ENCODE measurements around the gene TMEM108. TPM values are rescaled to one million over a fixed set of nuclear protein-coding genes. Genes with fewer than 3 reads are reported as not detected.
A peak's percentile ranks its signal among the peaks of the same experiment; 100 is the strongest.

Gene TMEM108
- total and polyA plus RNA-seq, 8 donors = 0.37 to 2.1 (median 0.84) TPM; not detected in 2

GRCh38 chr3:133065193-133065961 is 27.2 kb downstream of the TMEM108 start:
- no peak overlapping the region for H3K4me3 ChIP-seq
- no peak overlapping the region for H3K27ac ChIP-seq
- TF ChIP-seq, protein P1, sequence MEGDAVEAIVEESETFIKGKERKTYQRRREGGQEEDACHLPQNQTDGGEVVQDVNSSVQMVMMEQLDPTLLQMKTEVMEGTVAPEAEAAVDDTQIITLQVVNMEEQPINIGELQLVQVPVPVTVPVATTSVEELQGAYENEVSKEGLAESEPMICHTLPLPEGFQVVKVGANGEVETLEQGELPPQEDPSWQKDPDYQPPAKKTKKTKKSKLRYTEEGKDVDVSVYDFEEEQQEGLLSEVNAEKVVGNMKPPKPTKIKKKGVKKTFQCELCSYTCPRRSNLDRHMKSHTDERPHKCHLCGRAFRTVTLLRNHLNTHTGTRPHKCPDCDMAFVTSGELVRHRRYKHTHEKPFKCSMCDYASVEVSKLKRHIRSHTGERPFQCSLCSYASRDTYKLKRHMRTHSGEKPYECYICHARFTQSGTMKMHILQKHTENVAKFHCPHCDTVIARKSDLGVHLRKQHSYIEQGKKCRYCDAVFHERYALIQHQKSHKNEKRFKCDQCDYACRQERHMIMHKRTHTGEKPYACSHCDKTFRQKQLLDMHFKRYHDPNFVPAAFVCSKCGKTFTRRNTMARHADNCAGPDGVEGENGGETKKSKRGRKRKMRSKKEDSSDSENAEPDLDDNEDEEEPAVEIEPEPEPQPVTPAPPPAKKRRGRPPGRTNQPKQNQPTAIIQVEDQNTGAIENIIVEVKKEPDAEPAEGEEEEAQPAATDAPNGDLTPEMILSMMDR (IDR thresholded peaks at IDR 0.05) = no peak
- TF ChIP-seq POLR2AphosphoS5 (IDR thresholded peaks at IDR 0.05) (no peak), EP300 (IDR thresholded peaks at IDR 0.05) (no peak), POLR2A (IDR thresholded peaks at IDR 0.05) (no peak)
- WGBS, 5 donors = 93 to 95% (median 94%) methylated on average over 7 of the region's 7 CpGs
- no peak for DNase-seq
- H3K36me3 ChIP-seq = no peaks in the 10 kb centered on the region
- H3K27me3 ChIP-seq = no peaks in the 10 kb centered on the region
- H3K9me3 ChIP-seq = no peaks in the 10 kb centered on the region
- intact Hi-C loops (cut with DNase I; ENCODE audit: low total_unique reads) = no loop called here
- no peaks in the 10 kb centered on the region for H3K4me1 ChIP-seq

DNA sequence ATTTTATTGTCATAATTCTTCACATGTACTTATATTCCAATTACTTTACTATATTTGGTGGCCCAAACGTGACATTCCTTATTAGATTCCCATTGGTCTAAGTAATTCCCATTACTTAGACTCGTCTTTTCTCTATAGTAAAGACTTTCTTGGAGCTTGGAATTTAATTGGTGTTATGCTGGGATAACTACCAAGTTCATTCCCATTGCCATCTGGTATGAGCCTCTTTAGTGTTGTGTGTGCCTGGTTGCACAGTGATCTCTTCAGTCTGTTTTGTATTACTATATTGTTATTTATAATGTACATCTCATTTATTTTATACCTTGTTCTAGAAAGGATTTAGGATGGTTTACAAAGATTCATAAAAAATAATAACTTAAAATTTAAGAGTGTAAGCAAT is 27.8 kb downstream of the TMEM108 start:
- Histone ChIP-seq H3K27ac (no peak overlapping the region), H3K27me3 (no peaks in the 10 kb centered on the region), H3K9me3 (no peaks in the 10 kb centered on the region), H3K36me3 (no peaks in the 10 kb centered on the region), H3K4me3 (no peak overlapping the region), H3K4me1 (no peaks in the 10 kb centered on the region)
- no peak for DNase-seq
- TF ChIP-seq, protein P1 (IDR thresholded peaks at IDR 0.05) = no peak
- TF ChIP-seq POLR2A (IDR thresholded peaks at IDR 0.05) (no peak), POLR2AphosphoS5 (IDR thresholded peaks at IDR 0.05) (no peak), EP300 (IDR thresholded peaks at IDR 0.05) (no peak)
- intact Hi-C loops (cut with DNase I; ENCODE audit: low total_unique reads) = no loop called here
- 78 to 94% (median 85%) methylated on average over 2 of the region's 2 CpGs for WGBS, 5 donors

DNA sequence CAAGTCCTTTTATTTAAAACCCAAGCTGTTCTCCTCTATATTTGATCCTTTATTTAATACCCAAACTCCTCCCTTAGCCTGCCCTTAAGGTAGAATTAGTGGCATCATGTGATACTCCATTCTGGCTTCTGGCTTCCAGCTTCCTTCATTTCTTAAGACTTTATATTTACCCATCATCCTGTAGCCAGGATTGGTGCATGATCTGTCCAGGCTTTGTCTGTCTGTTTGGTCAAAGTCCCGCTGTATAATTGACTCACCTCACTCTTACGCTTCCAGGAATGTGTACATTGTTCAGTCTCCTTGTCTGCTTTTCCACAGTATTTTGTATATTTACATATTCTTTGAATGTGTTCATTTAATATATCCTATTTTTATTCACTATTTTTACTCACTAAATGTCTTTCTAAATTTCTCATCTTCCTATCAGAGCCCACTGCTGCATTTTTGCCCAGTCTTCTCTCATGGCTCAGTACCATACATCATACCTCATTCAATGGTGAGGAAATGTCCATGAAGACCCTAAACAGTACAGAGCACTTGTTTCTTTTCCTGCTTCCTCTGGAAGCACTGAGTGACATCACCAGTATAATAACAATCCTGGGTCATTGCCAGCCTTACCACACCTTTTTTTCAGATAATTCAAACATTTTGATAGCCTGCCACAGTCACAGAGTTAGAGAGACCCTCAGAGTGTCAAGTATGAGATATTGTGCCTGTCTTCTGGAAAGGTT is 31.5 kb downstream of the TMEM108 start:
- H3K4me3 ChIP-seq = no peak overlapping the region
- no peak overlapping the region for H3K27ac ChIP-seq
- H3K9me3 ChIP-seq = no peaks in the 10 kb centered on the region
- peak in 1 of 2 donors; percentile 29 for DNase-seq
- WGBS, 5 donors = 71 to 95% (median 78%) methylated on average over 2 of the region's 2 CpGs
- TF ChIP-seq EP300 (IDR thresholded peaks at IDR 0.05) = no peak
- TF ChIP-seq POLR2AphosphoS5 (IDR thresholded peaks at IDR 0.05) = no peak
- TF ChIP-seq, protein P1 (IDR thresholded peaks at IDR 0.05) = no peak
- TF ChIP-seq POLR2A (IDR thresholded peaks at IDR 0.05) = no peak
- H3K27me3 ChIP-seq = no peaks in the 10 kb centered on the region
- no peaks in the 10 kb centered on the region for H3K36me3 ChIP-seq
- H3K4me1 ChIP-seq = no peaks in the 10 kb centered on the region
- intact Hi-C loops (cut with DNase I; ENCODE audit: low total_unique reads) = no loop called here

DNA sequence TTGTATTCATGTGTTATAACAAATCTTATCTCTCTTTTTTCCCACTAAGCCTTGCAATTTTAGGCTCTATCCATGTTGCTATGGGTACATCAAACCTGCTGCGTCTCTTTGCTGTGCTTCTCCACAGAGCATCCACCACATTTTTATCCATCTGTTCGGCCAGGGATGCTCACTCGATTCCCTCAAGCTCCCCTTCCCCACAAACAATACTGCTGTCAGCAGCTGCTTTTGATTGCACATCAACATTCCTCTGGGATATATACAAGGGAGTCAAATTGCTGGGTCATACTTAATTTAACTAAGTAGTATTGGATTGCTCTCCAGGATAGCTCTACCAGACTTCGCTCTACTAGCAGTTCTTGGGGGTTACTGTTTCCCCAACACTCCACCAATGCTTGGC is 36.8 kb downstream of the TMEM108 start:
- no peak for DNase-seq
- no peaks in the 10 kb centered on the region for H3K9me3 ChIP-seq
- TF ChIP-seq POLR2AphosphoS5 (IDR thresholded peaks at IDR 0.05) (no peak), EP300 (IDR thresholded peaks at IDR 0.05) (no peak), POLR2A (IDR thresholded peaks at IDR 0.05) (no peak)
- TF ChIP-seq, protein P1 (IDR thresholded peaks at IDR 0.05) = no peak
- 82 to 92% (median 87%) methylated on average over 4 of the region's 4 CpGs for WGBS, 5 donors
- no peaks in the 10 kb centered on the region for H3K36me3 ChIP-seq
- H3K27me3 ChIP-seq = no peaks in the 10 kb centered on the region
- intact Hi-C loops (cut with DNase I; ENCODE audit: low total_unique reads) = no loop called here
- no peak overlapping the region for H3K27ac ChIP-seq
- H3K4me1 ChIP-seq = no peaks in the 10 kb centered on the region
- H3K4me3 ChIP-seq = no peak overlapping the region
